OCI-LY1 (cell line): ENCODE measurements around the gene CYB5B.

Experiments
- H2AFZ ChIP-seq: fragments of 200-600 bp; sonication (generic), shearing (Covaris generic); 2 replicates; pipeline ENCODE4 v1.6.0; 2014; ENCODE audit warnings: antibody characterized with exemption, mild to moderate bottlenecking, low read length
- H3F3A ChIP-seq: fragments of 200-600 bp; sonication (generic), shearing (Covaris generic); 2 replicates; pipeline ENCODE4 v1.6.0; 2014; ENCODE audit warnings: mild to moderate bottlenecking, antibody characterized with exemption, low read length, moderate library complexity; ENCODE audit not compliant: insufficient read depth
- H3K27ac ChIP-seq: fragments of 200-600 bp; sonication (generic); 2 replicates; pipeline ENCODE4 v1.5.1; 2014; ENCODE audit warnings: low read length, mixed run types, mild to moderate bottlenecking, low read depth; ENCODE audit not compliant: poor library complexity, severe bottlenecking
- H3K27me3 ChIP-seq: fragments of 200-600 bp; sonication (generic); 2 replicates; pipeline ENCODE4 v1.6.0; 2014; ENCODE audit warnings: antibody characterized with exemption, mild to moderate bottlenecking, low read length, moderate library complexity; ENCODE audit not compliant: insufficient read depth
- H3K36me3 ChIP-seq: fragments of 200-600 bp; sonication (generic); 2 replicates; pipeline ENCODE4 v1.6.1; 2014; ENCODE audit warnings: mild to moderate bottlenecking, antibody characterized with exemption, low read length, moderate library complexity, mixed read lengths; ENCODE audit not compliant: insufficient read depth
- H3K4me1 ChIP-seq: fragments of 200-600 bp; sonication (generic); 2 replicates; pipeline ENCODE4 v1.5.1; 2014; ENCODE audit warnings: mild to moderate bottlenecking, low read length, moderate library complexity; ENCODE audit not compliant: insufficient read depth, severe bottlenecking
- H3K4me2 ChIP-seq: fragments of 200-600 bp; sonication (generic), shearing (Covaris generic); 2 replicates; pipeline ENCODE4 v1.6.1; 2014; ENCODE audit warnings: low read length
- H3K4me3 ChIP-seq: fragments of 200-600 bp; sonication (generic); 2 replicates; pipeline ENCODE4 v1.5.1; 2014; ENCODE audit warnings: low read length, low read depth, mild to moderate bottlenecking, mixed read lengths; ENCODE audit not compliant: poor library complexity, severe bottlenecking
- H3K79me2 ChIP-seq: fragments of 200-600 bp; shearing (Covaris generic); 2 replicates; pipeline ENCODE4 v1.6.1; 2016; ENCODE audit warnings: mixed run types, low read length, mixed read lengths; ENCODE audit not compliant: insufficient read depth
- H3K9ac ChIP-seq: fragments of 200-600 bp; sonication (generic), shearing (Covaris generic); 2 replicates; pipeline ENCODE4 v1.6.1; 2014; ENCODE audit warnings: mild to moderate bottlenecking, low read length, mixed read lengths
- H3K9me2 ChIP-seq: fragments of 200-600 bp; sonication (generic), shearing (Covaris generic); 2 replicates; pipeline ENCODE4 v1.6.1; 2014; ENCODE audit warnings: low read depth, mild to moderate bottlenecking, low read length, mixed read lengths
- H3K9me3 ChIP-seq: fragments of 200-600 bp; shearing (Covaris generic); 2 replicates; pipeline ENCODE4 v1.6.1; 2014; ENCODE audit warnings: low read length, mixed read lengths
- H4K20me1 ChIP-seq: fragments of 200-600 bp; sonication (generic), shearing (Covaris generic); 2 replicates; pipeline ENCODE4 v1.6.0; 2016; ENCODE audit warnings: mild to moderate bottlenecking, low read length; ENCODE audit not compliant: insufficient read depth
- CTCF ChIP-seq: fragments of 200-600 bp; sonication (generic), shearing (Covaris generic); IDR thresholded peaks from 2 replicates; pipeline ENCODE4 v1.5.1; 2017; ENCODE audit warnings: mild to moderate bottlenecking, antibody characterized with exemption, low read length, moderate library complexity, mixed read lengths
- EZH2 ChIP-seq: fragments of 200-600 bp; sonication (generic), shearing (Covaris generic); IDR thresholded peaks from 2 replicates; pipeline ENCODE4 v1.8.0; 2017; ENCODE audit warnings: borderline replicate concordance, mixed run types, mild to moderate bottlenecking, antibody characterized with exemption, low read length, moderate library complexity, mixed read lengths

CYB5B gene

GRCh38 chr16:69378760-69379159 is 45.7 kb upstream of the CYB5B start:
- H3K27me3 ChIP-seq = no peaks in the 10 kb centered on the region
- no peaks in the 10 kb centered on the region for H3F3A ChIP-seq
- peaks cover 13% of the 10 kb centered on the region for H3K79me2 ChIP-seq
- H3K27ac ChIP-seq = no peak overlapping the region
- no peak overlapping the region for H2AFZ ChIP-seq
- no peak overlapping the region for H3K4me3 ChIP-seq
- H3K9ac ChIP-seq = no peak overlapping the region
- H4K20me1 ChIP-seq = no peaks in the 10 kb centered on the region
- no peak overlapping the region for H3K4me2 ChIP-seq
- peaks cover 3% of the 10 kb centered on the region for H3K4me1 ChIP-seq
- H3K36me3 ChIP-seq = peaks cover 81% of the 10 kb centered on the region
- no peaks in the 10 kb centered on the region for H3K9me3 ChIP-seq
- TF ChIP-seq CTCF (no peak), EZH2 (no peak)
- no peaks in the 10 kb centered on the region for H3K9me2 ChIP-seq

GRCh38 chr16:69381231-69381630 is 43.2 kb upstream of the CYB5B start:
- Histone ChIP-seq H3K79me2 (peaks cover 28% of the 10 kb centered on the region), H4K20me1 (no peaks in the 10 kb centered on the region), H3K9ac (no peak overlapping the region), H3F3A (no peaks in the 10 kb centered on the region), H2AFZ (no peak overlapping the region), H3K36me3 (peaks cover 75% of the 10 kb centered on the region), H3K9me3 (no peaks in the 10 kb centered on the region), H3K27me3 (no peaks in the 10 kb centered on the region), H3K4me3 (no peak overlapping the region), H3K9me2 (no peaks in the 10 kb centered on the region), H3K4me1 (peaks cover 16% of the 10 kb centered on the region), H3K27ac (no peak overlapping the region), H3K4me2 (no peak overlapping the region)
- TF ChIP-seq CTCF = no peak
- no peak for TF ChIP-seq EZH2

- Histone ChIP-seq H3F3A (no peaks in the 10 kb centered on the region), H3K4me1 (peaks cover 16% of the 10 kb centered on the region), H3K27me3 (no peaks in the 10 kb centered on the region), H3K4me2 (no peak overlapping the region), H3K4me3 (no peak overlapping the region), H2AFZ (no peak overlapping the region), H3K9ac (no peak overlapping the region), H3K27ac (no peak overlapping the region), H3K36me3 (peaks cover 70% of the 10 kb centered on the region), H3K9me2 (no peaks in the 10 kb centered on the region), H3K9me3 (no peaks in the 10 kb centered on the region), H4K20me1 (no peaks in the 10 kb centered on the region), H3K79me2 (peaks cover 28% of the 10 kb centered on the region)
- TF ChIP-seq EZH2 = no peak
- TF ChIP-seq CTCF = no peak
Measured at GRCh38 chr16:69382421-69382820, 42.0 kb upstream of the CYB5B start.
